Forelimb muscle (tissue), 1 donor: ENCODE measurements around the gene GMDS. TPM values are rescaled to one million over a fixed set of nuclear protein-coding genes. Genes with fewer than 3 reads are reported as not detected.

Experiments
- DNase-seq: peaks from one replicate; pipeline ENCODE4 v3.0.0-alpha.2; 2013; ENCODE audit warnings: low read depth
- polyA plus RNA-seq: library from polyadenylated mRNA; unstranded; fragments of 120-200 nt; gene quantifications from one replicate; pipeline ENCODE4 v1.2.1, GENCODE V29; 2013; ENCODE audit not compliant: insufficient read length

GMDS gene
- polyA plus RNA-seq, 1 donor = 10.4 TPM

DNA sequence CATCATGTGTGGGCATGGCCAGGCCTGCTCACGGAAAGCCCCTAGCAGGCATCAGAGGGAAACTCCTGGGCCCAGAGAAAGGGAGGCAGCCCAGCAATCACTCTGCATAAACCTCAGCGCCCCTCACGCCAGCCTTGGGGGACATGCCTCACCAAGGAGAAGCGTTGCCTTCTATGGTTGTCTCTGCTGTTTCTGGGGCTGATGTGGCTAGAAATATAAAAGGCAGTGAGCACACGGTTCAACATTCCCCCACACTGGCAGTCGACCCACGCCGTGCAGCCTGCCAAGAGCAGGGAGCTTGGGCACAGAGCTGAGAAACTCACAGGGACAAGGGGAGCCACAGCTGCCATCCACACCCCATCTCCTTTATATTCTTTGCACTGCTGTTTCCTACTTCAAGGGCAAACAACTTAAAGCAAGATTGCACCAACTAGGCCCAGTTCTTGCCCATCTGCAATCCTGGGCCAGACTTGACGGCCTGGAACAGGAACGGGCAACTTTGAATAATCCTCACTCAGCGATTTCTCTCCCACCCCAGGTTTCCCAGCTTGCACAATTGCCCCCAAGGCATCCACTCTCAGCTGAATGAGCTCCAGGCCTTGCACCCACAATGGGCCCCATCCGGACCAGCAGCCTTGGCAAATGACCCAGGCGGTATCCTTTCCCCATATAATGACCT, 671.2 kb downstream of the GMDS start:
- DNase-seq = no peak
